ENCODE data around the gene CCL11. TPM values are rescaled to one million over a fixed set of nuclear protein-coding genes. Genes with fewer than 3 reads are reported as not detected.

The CCL11 gene
- total and polyA plus RNA-seq, 8 donors: 2.0 to 80.0 (median 3.4) TPM; not detected in 2

GRCh38 chr17:34246881-34247280 is 38.7 kb upstream of the CCL11 start:
- intact Hi-C loops (cut with DNase I; ENCODE audit: low total_unique reads): no loop called here
- WGBS, 5 donors: 72 to 77% (median 76%) methylated on average over 3 of the region's 3 CpGs
- H3K4me1 ChIP-seq: peaks cover 8 to 84% (median 36%) of the 10 kb centered on the region in 4 donors
- H3K9me3 ChIP-seq: no peaks in the 10 kb centered on the region
- H3K27me3 ChIP-seq: no peaks in the 10 kb centered on the region
- H3K4me3 ChIP-seq: no peak overlapping the region
- H3K36me3 ChIP-seq: no peaks in the 10 kb centered on the region
- no peak for DNase-seq
- no peak for TF ChIP-seq POLR2A (IDR thresholded peaks at IDR 0.05)
- peak overlapping the region in 2 of 5 donors; percentile 28 to 57 for H3K27ac ChIP-seq

- Histone ChIP-seq H3K27ac (peak overlapping the region in 4 of 5 donors; percentile 22 to 67 (median 50)), H3K27me3 (peaks cover 0 to 3% (median 0%) of the 10 kb centered on the region in 3 donors), H3K9me3 (no peaks in the 10 kb centered on the region), H3K4me3 (no peak overlapping the region), H3K4me1 (peaks cover 5 to 87% (median 53%) of the 10 kb centered on the region in 4 donors), H3K36me3 (no peaks in the 10 kb centered on the region)
- peak in 1 of 2 donors; percentile 30 for DNase-seq
- TF ChIP-seq EP300 (IDR thresholded peaks at IDR 0.05) (no peak), POLR2AphosphoS5 (IDR thresholded peaks at IDR 0.05) (peak in 1 of 3 donors; percentile 12), POLR2A (IDR thresholded peaks at IDR 0.05) (no peak), CTCF (IDR thresholded peaks at IDR 0.05) (no peak)
- WGBS, 5 donors: 56 to 61% (median 57%) methylated on average over 6 of the region's 6 CpGs
- intact Hi-C loops (cut with DNase I; ENCODE audit: low total_unique reads): no loop called here
Measured at GRCh38 chr17:34248511-34249024, 37.0 kb upstream of the CCL11 start.

- DNase-seq: no peak
- intact Hi-C loops (cut with DNase I; ENCODE audit: low total_unique reads): no loop called here
- peaks cover 0 to 3% (median 0%) of the 10 kb centered on the region in 3 donors for H3K27me3 ChIP-seq
Measured at GRCh38 chr17:34249061-34249460, 36.5 kb upstream of the CCL11 start.

GRCh38 chr17:34249478-34249877 is 36.1 kb upstream of the CCL11 start:
- no peak for DNase-seq
- no peaks in the 10 kb centered on the region for H3K36me3 ChIP-seq
- intact Hi-C loops (cut with DNase I; ENCODE audit: low total_unique reads): no loop called here
- H3K4me3 ChIP-seq: no peak overlapping the region
- H3K9me3 ChIP-seq: no peaks in the 10 kb centered on the region
- TF ChIP-seq EP300 (IDR thresholded peaks at IDR 0.05): no peak
- no peak for TF ChIP-seq POLR2AphosphoS5 (IDR thresholded peaks at IDR 0.05)
- TF ChIP-seq POLR2A (IDR thresholded peaks at IDR 0.05): no peak
- TF ChIP-seq CTCF (IDR thresholded peaks at IDR 0.05): no peak
- WGBS, 5 donors: 30 to 73% (median 48%) methylated on average over 1 of the region's 1 CpG
- peak overlapping the region in 4 of 5 donors; percentile 22 to 67 (median 50) for H3K27ac ChIP-seq
- peaks cover 13 to 85% (median 62%) of the 10 kb centered on the region in 4 donors for H3K4me1 ChIP-seq
- H3K27me3 ChIP-seq: peaks cover 0 to 3% (median 0%) of the 10 kb centered on the region in 3 donors

More at GRCh38 chr17:34249061-34249460, 36.5 kb upstream of the CCL11 start:
- no peak overlapping the region for H3K4me3 ChIP-seq
- no peak for TF ChIP-seq CTCF (IDR thresholded peaks at IDR 0.05)
- no peak for TF ChIP-seq POLR2AphosphoS5 (IDR thresholded peaks at IDR 0.05)
- no peak for TF ChIP-seq POLR2A (IDR thresholded peaks at IDR 0.05)
- TF ChIP-seq EP300 (IDR thresholded peaks at IDR 0.05): no peak
- peaks cover 10 to 85% (median 58%) of the 10 kb centered on the region in 4 donors for H3K4me1 ChIP-seq
- no peaks in the 10 kb centered on the region for H3K36me3 ChIP-seq
- 23 to 50% (median 31%) methylated on average over 1 of the region's 1 CpG for WGBS, 5 donors
- no peaks in the 10 kb centered on the region for H3K9me3 ChIP-seq
- peak overlapping the region in 4 of 5 donors; percentile 22 to 67 (median 50) for H3K27ac ChIP-seq

- Histone ChIP-seq H3K4me1 (peaks cover 23 to 90% (median 71%) of the 10 kb centered on the region in 4 donors), H3K36me3 (no peaks in the 10 kb centered on the region), H3K27me3 (peaks cover 0 to 3% (median 0%) of the 10 kb centered on the region in 3 donors), H3K9me3 (no peaks in the 10 kb centered on the region), H3K4me3 (no peak overlapping the region), H3K27ac (peak overlapping the region in 2 of 5 donors; percentile 84 to 87)
- WGBS, 5 donors: 55 to 81% (median 74%) methylated on average over 3 of the region's 3 CpGs
- TF ChIP-seq POLR2AphosphoS5 (IDR thresholded peaks at IDR 0.05): no peak
- no peak for TF ChIP-seq CTCF (IDR thresholded peaks at IDR 0.05)
- TF ChIP-seq EP300 (IDR thresholded peaks at IDR 0.05): no peak
- TF ChIP-seq POLR2A (IDR thresholded peaks at IDR 0.05): no peak
- DNase-seq: no peak
- intact Hi-C loops (cut with DNase I; ENCODE audit: low total_unique reads): no loop called here
Measured at GRCh38 chr17:34251186-34251585, 34.4 kb upstream of the CCL11 start.
